ENCODE results near the gene RNF41.

Gene RNF41

GRCh38 chr12:56243731-56244181 is 22.0 kb upstream of the RNF41 start:
- H3K9ac ChIP-seq (ENCODE audit: insufficient read length, low read depth), result no peak overlapping the region
- no peaks in the 10 kb centered on the region for H3K4me1 ChIP-seq (ENCODE audit: insufficient read depth, insufficient read length)
- TF ChIP-seq SUZ12 (IDR thresholded peaks at IDR 0.05; ENCODE audit: extremely low read depth, insufficient read depth, insufficient read length) (no peak), YY1 (IDR thresholded peaks at IDR 0.05; ENCODE audit: insufficient read depth, insufficient read length) (no peak), ZNF274 (IDR thresholded peaks at IDR 0.05; ENCODE audit: low read depth, low read length) (no peak)
- H3K4me3 ChIP-seq (ENCODE audit: insufficient read length, low read depth), result no peak overlapping the region
- H3K9me3 ChIP-seq (ENCODE audit: insufficient read depth, low read length), result peaks cover 13% of the 10 kb centered on the region; the same call in 1 of the 2 replicates
- peaks cover 92% of the 10 kb centered on the region for H3K36me3 ChIP-seq (ENCODE audit: insufficient read depth, insufficient read length, low read length)
- no peak for DNase-seq (ENCODE audit: low read depth, low spot score)
- no peaks in the 10 kb centered on the region for H3K27me3 ChIP-seq (ENCODE audit: insufficient read depth, insufficient read length)

- H3K9ac ChIP-seq (ENCODE audit: insufficient read length, low read depth), result no peak overlapping the region
- peaks cover 91% of the 10 kb centered on the region for H3K36me3 ChIP-seq (ENCODE audit: insufficient read depth, insufficient read length, low read length)
Observed at GRCh38 chr12:56242986-56243385, 21.3 kb upstream of the RNF41 start.

GRCh38 chr12:56241424-56242303 is 19.9 kb upstream of the RNF41 start:
- Histone ChIP-seq H3K9ac (ENCODE audit: insufficient read length, low read depth) (no peak overlapping the region), H3K4me3 (ENCODE audit: insufficient read length, low read depth) (no peak overlapping the region), H3K27me3 (ENCODE audit: insufficient read depth, insufficient read length) (no peaks in the 10 kb centered on the region), H3K9me3 (ENCODE audit: insufficient read depth, low read length) (peaks cover 13% of the 10 kb centered on the region; the same call in 1 of the 2 replicates), H3K36me3 (ENCODE audit: insufficient read depth, insufficient read length, low read length) (peaks cover 92% of the 10 kb centered on the region), H3K4me1 (ENCODE audit: insufficient read depth, insufficient read length) (peaks cover 4% of the 10 kb centered on the region)
- DNase-seq (ENCODE audit: low read depth, low spot score), result no peak
- no peak for TF ChIP-seq YY1 (IDR thresholded peaks at IDR 0.05; ENCODE audit: insufficient read depth, insufficient read length)
- no peak for TF ChIP-seq SUZ12 (IDR thresholded peaks at IDR 0.05; ENCODE audit: extremely low read depth, insufficient read depth, insufficient read length)
- TF ChIP-seq ZNF274 (IDR thresholded peaks at IDR 0.05; ENCODE audit: low read depth, low read length), result no peak

More at GRCh38 chr12:56242986-56243385, 21.3 kb upstream of the RNF41 start:
- Histone ChIP-seq H3K27me3 (ENCODE audit: insufficient read depth, insufficient read length) (no peaks in the 10 kb centered on the region), H3K9me3 (ENCODE audit: insufficient read depth, low read length) (peaks cover 13% of the 10 kb centered on the region; the same call in 1 of the 2 replicates), H3K4me3 (ENCODE audit: insufficient read length, low read depth) (no peak overlapping the region), H3K4me1 (ENCODE audit: insufficient read depth, insufficient read length) (no peaks in the 10 kb centered on the region)
- TF ChIP-seq SUZ12 (IDR thresholded peaks at IDR 0.05; ENCODE audit: extremely low read depth, insufficient read depth, insufficient read length), result no peak
- TF ChIP-seq YY1 (IDR thresholded peaks at IDR 0.05; ENCODE audit: insufficient read depth, insufficient read length), result no peak
- TF ChIP-seq ZNF274 (IDR thresholded peaks at IDR 0.05; ENCODE audit: low read depth, low read length), result no peak
- DNase-seq (ENCODE audit: low read depth, low spot score), result no peak

- no peaks in the 10 kb centered on the region for H3K27me3 ChIP-seq (ENCODE audit: insufficient read depth, insufficient read length)
- no peak for DNase-seq (ENCODE audit: low read depth, low spot score)
- H3K9me3 ChIP-seq (ENCODE audit: insufficient read depth, low read length), result peaks cover 13% of the 10 kb centered on the region; the same call in 1 of the 2 replicates
- TF ChIP-seq ZNF274 (IDR thresholded peaks at IDR 0.05; ENCODE audit: low read depth, low read length) (no peak), YY1 (IDR thresholded peaks at IDR 0.05; ENCODE audit: insufficient read depth, insufficient read length) (no peak), SUZ12 (IDR thresholded peaks at IDR 0.05; ENCODE audit: extremely low read depth, insufficient read depth, insufficient read length) (no peak)
- H3K4me1 ChIP-seq (ENCODE audit: insufficient read depth, insufficient read length), result peaks cover 4% of the 10 kb centered on the region
- H3K4me3 ChIP-seq (ENCODE audit: insufficient read length, low read depth), result no peak overlapping the region
- H3K36me3 ChIP-seq (ENCODE audit: insufficient read depth, insufficient read length, low read length), result peaks cover 64% of the 10 kb centered on the region
- H3K9ac ChIP-seq (ENCODE audit: insufficient read length, low read depth), result no peak overlapping the region
Observed at GRCh38 chr12:56237552-56237951, 15.8 kb upstream of the RNF41 start.

DNA sequence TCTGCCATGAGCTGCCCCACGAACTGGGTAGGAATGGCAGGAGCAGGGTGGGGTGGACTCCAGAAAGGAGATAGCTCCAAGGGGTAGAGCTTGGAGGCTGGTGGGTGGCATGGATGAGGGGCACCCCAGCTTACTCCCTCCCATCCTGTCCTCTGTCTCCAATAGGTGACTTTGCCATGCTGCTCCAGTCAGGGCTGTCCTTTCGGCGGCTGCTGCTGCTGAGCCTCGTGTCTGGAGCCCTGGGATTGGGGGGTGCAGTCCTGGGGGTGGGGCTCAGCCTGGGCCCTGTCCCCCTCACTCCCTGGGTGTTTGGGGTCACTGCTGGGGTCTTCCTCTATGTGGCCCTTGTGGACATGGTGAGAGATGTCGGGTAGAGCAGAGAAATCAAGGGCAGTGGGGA is 15.3 kb upstream of the RNF41 start:
- peaks cover 59% of the 10 kb centered on the region for H3K36me3 ChIP-seq (ENCODE audit: insufficient read depth, insufficient read length, low read length)
- TF ChIP-seq YY1 (IDR thresholded peaks at IDR 0.05; ENCODE audit: insufficient read depth, insufficient read length) (no peak), ZNF274 (IDR thresholded peaks at IDR 0.05; ENCODE audit: low read depth, low read length) (no peak), SUZ12 (IDR thresholded peaks at IDR 0.05; ENCODE audit: extremely low read depth, insufficient read depth, insufficient read length) (no peak)
- DNase-seq (ENCODE audit: low read depth, low spot score), result no peak

GRCh38 chr12:56236091-56236490 is 14.4 kb upstream of the RNF41 start:
- no peak overlapping the region for H3K9ac ChIP-seq (ENCODE audit: insufficient read length, low read depth)
- DNase-seq (ENCODE audit: low read depth, low spot score), result no peak
- H3K4me3 ChIP-seq (ENCODE audit: insufficient read length, low read depth), result no peak overlapping the region
- H3K4me1 ChIP-seq (ENCODE audit: insufficient read depth, insufficient read length), result peaks cover 5% of the 10 kb centered on the region
- TF ChIP-seq YY1 (IDR thresholded peaks at IDR 0.05; ENCODE audit: insufficient read depth, insufficient read length) (no peak), SUZ12 (IDR thresholded peaks at IDR 0.05; ENCODE audit: extremely low read depth, insufficient read depth, insufficient read length) (no peak), ZNF274 (IDR thresholded peaks at IDR 0.05; ENCODE audit: low read depth, low read length) (no peak)
- peaks cover under 1% of the 10 kb centered on the region; the same call in 1 of the 2 replicates for H3K9me3 ChIP-seq (ENCODE audit: insufficient read depth, low read length)
- H3K27me3 ChIP-seq (ENCODE audit: insufficient read depth, insufficient read length), result no peaks in the 10 kb centered on the region
- peaks cover 50% of the 10 kb centered on the region for H3K36me3 ChIP-seq (ENCODE audit: insufficient read depth, insufficient read length, low read length)

More for the DNA sequence above, 15.3 kb upstream of the RNF41 start:
- no peak overlapping the region for H3K4me3 ChIP-seq (ENCODE audit: insufficient read length, low read depth)
- peaks cover 4% of the 10 kb centered on the region for H3K4me1 ChIP-seq (ENCODE audit: insufficient read depth, insufficient read length)
- H3K9me3 ChIP-seq (ENCODE audit: insufficient read depth, low read length), result peaks cover 9% of the 10 kb centered on the region; the same call in 1 of the 2 replicates
- H3K27me3 ChIP-seq (ENCODE audit: insufficient read depth, insufficient read length), result no peaks in the 10 kb centered on the region
- H3K9ac ChIP-seq (ENCODE audit: insufficient read length, low read depth), result no peak overlapping the region
